Measurements from ENCODE around the gene RBPJ. TPM values are rescaled to one million over a fixed set of nuclear protein-coding genes. Genes with fewer than 3 reads are reported as not detected.

RBPJ gene
- total RNA-seq, 1 donor from 2014 or later, result 118 TPM

DNA sequence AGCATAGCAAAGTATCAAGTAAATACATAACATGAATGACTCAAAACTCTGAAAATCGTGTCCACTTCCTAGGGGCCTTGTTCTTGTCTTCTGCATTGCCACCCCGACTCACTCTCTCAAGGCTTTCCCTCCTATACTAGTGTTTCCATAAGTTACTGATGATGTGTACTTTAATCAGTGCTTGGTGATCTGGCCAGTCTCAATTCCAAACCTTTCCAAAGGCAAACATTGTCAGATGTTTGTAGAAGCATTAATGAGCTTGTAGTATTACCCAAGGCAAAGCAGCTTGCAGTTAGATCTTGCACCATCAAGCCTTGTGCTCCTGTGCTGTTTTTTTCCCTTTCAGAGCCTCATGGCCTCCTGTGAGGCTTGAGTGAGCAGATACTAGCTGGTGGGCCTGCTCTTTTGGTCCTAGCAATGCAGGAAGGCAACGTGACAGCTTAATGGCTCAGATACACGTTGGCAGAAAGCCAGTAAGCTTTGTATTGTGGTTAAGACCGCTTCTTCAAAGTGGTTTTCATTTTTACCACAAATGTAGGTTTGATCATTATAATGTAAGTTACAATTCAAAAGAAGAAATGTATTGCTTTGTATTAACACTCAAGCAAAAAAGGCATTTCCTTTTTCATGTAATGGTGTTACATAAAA, 51.8 kb downstream of the RBPJ start:
- no peak for TF ChIP-seq CTCF (IDR thresholded peaks at IDR 0.05)
- Histone ChIP-seq H3K36me3 (no peaks in the 10 kb centered on the region), H3K27ac (no peak overlapping the region), H3K9me3 (no peaks in the 10 kb centered on the region), H3K4me1 (peaks cover 37% of the 10 kb centered on the region), H3K4me3 (no peak overlapping the region), H3K27me3 (ENCODE audit: low read depth) (no peaks in the 10 kb centered on the region)
- intact Hi-C loops (cut with DNase I), result no loop called here
- peak; percentile 60 to 65 for ATAC-seq
- no peak for DNase-seq

- intact Hi-C loops (cut with DNase I), result no loop called here
- Histone ChIP-seq H3K9me3 (no peaks in the 10 kb centered on the region), H3K27me3 (ENCODE audit: low read depth) (no peaks in the 10 kb centered on the region), H3K27ac (no peak overlapping the region), H3K4me3 (no peak overlapping the region), H3K4me1 (peaks cover 49% of the 10 kb centered on the region), H3K36me3 (no peaks in the 10 kb centered on the region)
- DNase-seq (no peak), ATAC-seq (no peak)
- no peak for TF ChIP-seq CTCF (IDR thresholded peaks at IDR 0.05)
Measured at GRCh38 chr4:26375551-26375950, 54.7 kb downstream of the RBPJ start.

GRCh38 chr4:26377328-26378311, 56.8 kb downstream of the RBPJ start:
- Histone ChIP-seq H3K36me3 (no peaks in the 10 kb centered on the region), H3K27me3 (ENCODE audit: low read depth) (no peaks in the 10 kb centered on the region), H3K4me1 (peaks cover 41% of the 10 kb centered on the region), H3K4me3 (no peak overlapping the region), H3K9me3 (no peaks in the 10 kb centered on the region), H3K27ac (no peak overlapping the region)
- intact Hi-C loops (cut with DNase I), result no loop called here
- no peak for TF ChIP-seq CTCF (IDR thresholded peaks at IDR 0.05)
- DNase-seq, result no peak
- peak; percentile 61 to 65 for ATAC-seq

DNA sequence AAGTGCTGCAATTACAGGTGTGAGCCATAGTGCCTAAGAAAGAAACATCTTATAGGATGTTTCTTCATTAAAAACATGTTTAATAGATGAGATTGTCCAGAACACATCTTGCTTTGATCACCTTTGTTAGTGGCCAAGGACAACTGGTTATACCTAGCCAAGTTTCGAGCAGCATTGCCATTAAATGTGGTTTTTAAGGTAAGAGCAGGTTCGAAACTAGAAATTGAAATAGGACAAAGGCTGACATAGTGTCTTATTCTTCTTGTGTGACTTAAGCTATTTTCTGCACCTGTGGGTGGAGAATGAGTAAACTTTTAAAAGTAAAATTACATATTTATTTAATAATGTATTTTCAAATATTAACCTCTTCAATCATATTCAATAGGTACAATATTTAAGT, 59.0 kb downstream of the RBPJ start:
- ATAC-seq (no peak), DNase-seq (no peak)
- Histone ChIP-seq H3K4me3 (no peak overlapping the region), H3K9me3 (no peaks in the 10 kb centered on the region), H3K27me3 (ENCODE audit: low read depth) (no peaks in the 10 kb centered on the region), H3K4me1 (peaks cover 26% of the 10 kb centered on the region), H3K27ac (no peak overlapping the region), H3K36me3 (no peaks in the 10 kb centered on the region)
- intact Hi-C loops (cut with DNase I), result no loop called here
- no peak for TF ChIP-seq CTCF (IDR thresholded peaks at IDR 0.05)

DNA sequence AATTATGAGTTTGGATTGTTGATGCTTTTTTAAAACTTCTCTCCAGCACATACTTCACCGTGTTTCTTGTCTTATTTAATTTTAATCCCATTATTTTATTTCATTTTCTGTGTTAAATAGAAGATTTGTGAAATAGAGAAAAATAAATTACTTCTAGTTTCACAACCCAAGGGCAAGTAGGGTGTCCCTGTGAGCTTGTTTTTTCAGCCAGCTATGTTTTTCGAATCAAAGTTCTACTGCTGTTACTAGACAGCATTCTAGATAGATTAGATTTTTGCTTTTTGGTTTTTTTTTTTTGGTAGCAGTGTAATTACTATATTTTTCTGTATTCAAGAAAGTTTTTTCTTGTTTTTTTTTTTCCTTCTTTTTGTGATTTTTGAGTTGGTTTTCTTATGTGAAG, 59.9 kb downstream of the RBPJ start:
- no peak for TF ChIP-seq CTCF (IDR thresholded peaks at IDR 0.05)
- Histone ChIP-seq H3K27me3 (ENCODE audit: low read depth) (no peaks in the 10 kb centered on the region), H3K4me3 (no peak overlapping the region), H3K36me3 (no peaks in the 10 kb centered on the region), H3K4me1 (peaks cover 27% of the 10 kb centered on the region), H3K27ac (no peak overlapping the region), H3K9me3 (no peaks in the 10 kb centered on the region)
- no peak for ATAC-seq
- intact Hi-C loops (cut with DNase I), result no loop called here
- DNase-seq, result no peak
